Chondrocyte (in vitro differentiated cells): Measurements from ENCODE around the gene DSC1. TPM values are rescaled to one million over a fixed set of nuclear protein-coding genes. Genes with fewer than 3 reads are reported as not detected.
"Not testable (repeated sequence)": the region's sequence is repeated elsewhere in the genome, so short reads cannot be mapped to it uniquely, and the experiment has no call there.

Experiments used
- DNase-seq: peaks from one replicate; pipeline ENCODE4 v3.0.0; 2021; ENCODE audit warnings: mixed read lengths, low spot score
- H3K27ac Mint-ChIP-seq: one replicate; pipeline ENCODE4 v1.8.0; 2021; ENCODE audit warnings: mild to moderate bottlenecking, moderate library complexity, mixed read lengths; ENCODE audit not compliant: unreplicated experiment
- H3K27me3 Mint-ChIP-seq: 2 replicates; pipeline ENCODE4 v1.8.0; 2021; ENCODE audit warnings: low read depth, mixed read lengths
- H3K36me3 Mint-ChIP-seq: 2 replicates; pipeline ENCODE4 v1.8.0; 2021; ENCODE audit warnings: low read depth, mixed read lengths
- H3K4me1 Mint-ChIP-seq: 2 replicates; pipeline ENCODE4 v1.8.0; 2021; ENCODE audit warnings: low read depth, mild to moderate bottlenecking, mixed read lengths
- H3K4me3 Mint-ChIP-seq: one replicate; pipeline ENCODE4 v1.8.0; 2021; ENCODE audit warnings: mild to moderate bottlenecking, moderate library complexity, mixed read lengths; ENCODE audit not compliant: unreplicated experiment
- H3K9me3 Mint-ChIP-seq: 2 replicates; pipeline ENCODE4 v1.8.0; 2021; ENCODE audit warnings: low read depth, mixed read lengths
- CTCF ChIP-seq: fragments of 200-600 bp; sonication (generic); IDR thresholded peaks from 2 replicates; pipeline ENCODE4 v1.5.0; 2021; ENCODE audit warnings: antibody characterized with exemption, mild to moderate bottlenecking, moderate library complexity
- total RNA-seq: library from RNA; stranded (reverse); gene quantifications from 3 replicates; pipeline ENCODE4 v1.2.1, GENCODE V29; 2021

The DSC1 gene
- total RNA-seq, 1 donor from 2014 or later, result not detected

- no peaks in the 10 kb centered on the region for H3K4me1 Mint-ChIP-seq
- H3K27me3 Mint-ChIP-seq, result peaks cover 15% of the 10 kb centered on the region
- H3K4me3 Mint-ChIP-seq, result no peak overlapping the region
- no peaks in the 10 kb centered on the region for H3K9me3 Mint-ChIP-seq
- H3K27ac Mint-ChIP-seq, result no peak overlapping the region
- no peaks in the 10 kb centered on the region for H3K36me3 Mint-ChIP-seq
- no peak for DNase-seq
- no peak for TF ChIP-seq CTCF
Measured at GRCh38 chr18:31143025-31143424, 19.6 kb downstream of the DSC1 start.

GRCh38 chr18:31138709-31139108 lies 23.9 kb downstream of the DSC1 start:
- no peak for DNase-seq
- H3K27ac Mint-ChIP-seq, result no peak overlapping the region
- H3K36me3 Mint-ChIP-seq, result no peaks in the 10 kb centered on the region
- TF ChIP-seq CTCF, result no peak
- H3K9me3 Mint-ChIP-seq, result no peaks in the 10 kb centered on the region
- H3K4me1 Mint-ChIP-seq, result no peaks in the 10 kb centered on the region
- no peak overlapping the region for H3K4me3 Mint-ChIP-seq
- peaks cover 32% of the 10 kb centered on the region for H3K27me3 Mint-ChIP-seq

GRCh38 chr18:31134988-31135529 lies 27.6 kb downstream of the DSC1 start:
- Mint-ChIP-seq H3K36me3 (no peaks in the 10 kb centered on the region), H3K4me3 (no peak overlapping the region), H3K4me1 (no peaks in the 10 kb centered on the region), H3K27ac (no peak overlapping the region), H3K27me3 (peaks cover 50% of the 10 kb centered on the region), H3K9me3 (no peaks in the 10 kb centered on the region)
- TF ChIP-seq CTCF, result no peak
- no peak for DNase-seq

GRCh38 chr18:31129398-31130115 lies 33.1 kb downstream of the DSC1 start:
- TF ChIP-seq CTCF, result no peak
- Mint-ChIP-seq H3K4me3 (no peak overlapping the region), H3K4me1 (no peaks in the 10 kb centered on the region), H3K9me3 (no peaks in the 10 kb centered on the region), H3K27me3 (peaks cover 52% of the 10 kb centered on the region), H3K36me3 (no peaks in the 10 kb centered on the region), H3K27ac (no peak overlapping the region)
- no peak for DNase-seq

- H3K27me3 Mint-ChIP-seq, result peaks cover 27% of the 10 kb centered on the region
- H3K36me3 Mint-ChIP-seq, result no peaks in the 10 kb centered on the region
- no peak for DNase-seq
- no peaks in the 10 kb centered on the region for H3K4me1 Mint-ChIP-seq
- no peaks in the 10 kb centered on the region for H3K9me3 Mint-ChIP-seq
- H3K4me3 Mint-ChIP-seq, result no peak overlapping the region
- no peak for TF ChIP-seq CTCF
- H3K27ac Mint-ChIP-seq, result no peak overlapping the region
Measured at GRCh38 chr18:31125878-31126277, 36.8 kb downstream of the DSC1 start.

GRCh38 chr18:31123125-31123524 lies 39.5 kb downstream of the DSC1 start:
- not testable (repeated sequence) for DNase-seq, H3K4me3 Mint-ChIP-seq, H3K4me1 Mint-ChIP-seq, H3K9me3 Mint-ChIP-seq, H3K36me3 Mint-ChIP-seq, H3K27ac Mint-ChIP-seq
- peaks cover 28% of the 10 kb centered on the region for H3K27me3 Mint-ChIP-seq
